ENCODE data around the gene ERBB4. TPM values are rescaled to one million over a fixed set of nuclear protein-coding genes. Genes with fewer than 3 reads are reported as not detected.

Gene ERBB4
- total and polyA plus RNA-seq, 2 of the 8 experiments (the other 6 are each of a cell fraction or from before 2014, with no cell fraction given): 0.34 to 1.3 TPM

DNA sequence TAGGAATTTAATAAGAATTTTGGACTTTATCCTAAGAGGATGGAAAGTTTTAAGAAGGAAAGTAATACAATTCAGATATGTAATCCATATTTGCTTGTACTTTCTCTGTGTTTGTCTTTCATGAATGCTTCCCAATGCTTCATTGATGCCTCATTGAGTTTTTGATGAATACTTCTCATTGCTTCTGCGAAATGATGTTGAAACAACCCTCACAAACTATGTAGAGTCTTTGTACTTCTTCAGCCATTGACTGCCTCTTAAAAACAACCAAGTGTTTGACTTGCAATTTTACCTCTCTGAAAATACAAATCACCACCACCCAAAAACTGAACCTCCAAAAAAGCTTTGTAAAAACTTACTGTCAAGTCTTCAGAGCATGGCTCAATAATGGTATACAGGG, 424.1 kb downstream of the ERBB4 start:
- H3K79me1 ChIP-seq (ENCODE audit: low read depth, low read length): no peaks in the 10 kb centered on the region
- no peak for FAIRE-seq

More for the DNA sequence above, 424.1 kb downstream of the ERBB4 start:
- Histone ChIP-seq H4K20me1 (replicated peaks in 1 of 2; ENCODE audit: control insufficient read depth in 1 of 2, insufficient read depth in 2 of 2, low read length in 2 of 2) (no peaks in the 10 kb centered on the region), H3K23me2 (ENCODE audit: low read depth, low read length) (no peaks in the 10 kb centered on the region), H2BK12ac (ENCODE audit: low read depth, low read length) (no peak overlapping the region), H3K4me2 (ENCODE audit: insufficient read depth in 1 of 2, low read depth in 2 of 2, low read length in 2 of 2) (no peak overlapping the region), H2AK5ac (ENCODE audit: low read depth, low read length) (no peak overlapping the region), H3K18ac (ENCODE audit: extremely low read depth, low read length) (no peak overlapping the region), H2BK20ac (ENCODE audit: low read length) (no peak overlapping the region), H3K4ac (replicated peaks; ENCODE audit: insufficient read length, low read depth, low read length) (no peak overlapping the region), H3K36me3 (ENCODE audit: control insufficient read depth in 2 of 4, insufficient read depth in 4 of 4, low read length in 3 of 4) (no peaks in the 10 kb centered on the region), H3K9me3 (ENCODE audit: insufficient read depth in 2 of 2, low read depth in 1 of 2, low read length in 1 of 2) (no peaks in the 10 kb centered on the region), H2AFZ (ENCODE audit: low read length) (no peak overlapping the region), H3K4me3 (ENCODE audit: extremely low read depth in 1 of 4, insufficient read depth in 2 of 4, low read depth in 3 of 4, low read length in 4 of 4) (no peak overlapping the region), H2BK5ac (ENCODE audit: low read depth, low read length) (no peak overlapping the region), H3K14ac (ENCODE audit: insufficient read length) (no peak overlapping the region), H3K4me1 (replicated peaks in 1 of 4; ENCODE audit: control insufficient read depth in 3 of 4, insufficient read depth in 4 of 4, low read length in 3 of 4) (peaks cover 0 to 7% (median 7%) of the 10 kb centered on the region in 4 experiments; a peak in 4 of 7 replicates), H2BK15ac (ENCODE audit: low read length) (no peak overlapping the region), H4K8ac (ENCODE audit: extremely low read depth, insufficient read depth, low read length) (no peak overlapping the region), H3K23ac (ENCODE audit: insufficient read length) (no peak overlapping the region), H2BK120ac (replicated peaks; ENCODE audit: low read depth, low read length) (no peak overlapping the region), H4K5ac (ENCODE audit: insufficient read length, low read depth, low read length) (no peak overlapping the region), H3K27me3 (replicated peaks in 1 of 4; ENCODE audit: control insufficient read depth in 3 of 4, extremely low read depth in 1 of 4, insufficient read depth in 3 of 4, low read length in 3 of 4) (no peaks in the 10 kb centered on the region), H3K9ac (replicated peaks in 1 of 4; ENCODE audit: extremely low read depth in 1 of 4, low read depth in 3 of 4, low read length in 3 of 4) (no peak overlapping the region), H3K79me2 (ENCODE audit: control insufficient read depth in 1 of 2, insufficient read depth in 2 of 2, low read length in 2 of 2) (no peaks in the 10 kb centered on the region), H4K91ac (replicated peaks; ENCODE audit: insufficient read length, low read length) (no peak overlapping the region), H3K56ac (replicated peaks; ENCODE audit: insufficient read length, low read depth, low read length) (no peak overlapping the region), H3K27ac (ENCODE audit: low read depth, low read length) (no peak overlapping the region)
- 95% methylated on average over 1 of the region's 1 CpG; no CpG with 5 or more reads in 1 of the 2 experiments for WGBS, 2 experiments (ENCODE audit: extremely low coverage in 1 of 2, insufficient coverage in 1 of 2, insufficient read length in 1 of 2, insufficient replicate concordance in 2 of 2, low coverage in 1 of 2, low lambda C conversion rate in 2 of 2, missing lambda C conversion rate in 1 of 2)
- TF ChIP-seq POU5F1 (IDR thresholded peaks at IDR 0.05; ENCODE audit: low read depth, low read length) (no peak), HDAC2 (IDR thresholded peaks at IDR 0.05; ENCODE audit: borderline replicate concordance in 1 of 2, low read depth in 2 of 2, low read length in 2 of 2) (no peak), SUZ12 (IDR thresholded peaks at IDR 0.05; ENCODE audit: low read length) (no peak), CHD2 (IDR thresholded peaks at IDR 0.05; ENCODE audit: low read length) (no peak), ZNF274 (IDR thresholded peaks at IDR 0.05; ENCODE audit: borderline replicate concordance, extremely low read depth, low read length) (no peak), RNF2 (IDR thresholded peaks at IDR 0.05; ENCODE audit: borderline replicate concordance, low read depth, low read length, missing control alignments, poor library complexity, severe bottlenecking) (no peak)
- ChIA-PET CTCF (ENCODE audit: partially characterized antibody) (no interaction called here), POLR2A (ENCODE audit: partially characterized antibody) (no interaction called here)
- no peak for DNase-seq (ENCODE audit: low read depth in 1 of 2, low spot score in 2 of 2)
